Measurements from ENCODE around the gene CXCR5.

The CXCR5 gene

GRCh38 chr11:118882491-118882890, 1.2 kb upstream of the CXCR5 start:
- POLR2A ChIA-PET, result interaction anchor here (1.9 kb wide), 1 partner anchor 12 kb away, joined by 8 read pairs; no protein-coding TSS in a partner anchor

GRCh38 chr11:118883004-118883367, 706 bp upstream of the CXCR5 start:
- no peak for DNase-seq (ENCODE audit: extremely low spot score)
- ChIA-PET POLR2A (interaction anchor here (1.1 to 1.9 kb wide), 3 partner anchors 12 to 90 kb away, joined by 3 to 8 read pairs (median 4); no protein-coding TSS in a partner anchor), CTCF (interaction anchor here (1.2 kb wide), 1 partner anchor 193 kb away, joined by 3 read pairs; no protein-coding TSS in a partner anchor)
- TF ChIP-seq TARDBP (IDR thresholded peaks at IDR 0.05), result no peak
- no peak for TF ChIP-seq HDGF (IDR thresholded peaks at IDR 0.05; ENCODE audit: borderline replicate concordance)
- TF ChIP-seq PKNOX1 (IDR thresholded peaks at IDR 0.05), result no peak
- TF ChIP-seq ARNT (IDR thresholded peaks at IDR 0.05), result no peak
- TF ChIP-seq BHLHE40 (IDR thresholded peaks at IDR 0.05; ENCODE audit: borderline replicate concordance), result no peak
- no peak for TF ChIP-seq FOXM1 (IDR thresholded peaks at IDR 0.05; ENCODE audit: borderline replicate concordance)
- no peak for TF ChIP-seq SUZ12 (IDR thresholded peaks at IDR 0.05)
- no peak for TF ChIP-seq LEF1 (IDR thresholded peaks at IDR 0.05; ENCODE audit: borderline replicate concordance)
- no peak for TF ChIP-seq SP1 (IDR thresholded peaks at IDR 0.05)
- TF ChIP-seq ELF4 (IDR thresholded peaks at IDR 0.05), result no peak
- no peak for TF ChIP-seq FOXK2 (IDR thresholded peaks at IDR 0.05)

More at GRCh38 chr11:118882491-118882890, 1.2 kb upstream of the CXCR5 start:
- TF ChIP-seq ARNT (IDR thresholded peaks at IDR 0.05), result no peak
- no peak for TF ChIP-seq ELF4 (IDR thresholded peaks at IDR 0.05)
- no peak for TF ChIP-seq PKNOX1 (IDR thresholded peaks at IDR 0.05)
- no peak for TF ChIP-seq SP1 (IDR thresholded peaks at IDR 0.05)
- no peak for TF ChIP-seq FOXM1 (IDR thresholded peaks at IDR 0.05; ENCODE audit: borderline replicate concordance)
- TF ChIP-seq FOXA1 (IDR thresholded peaks at IDR 0.05), result no peak
- no peak for TF ChIP-seq BHLHE40 (IDR thresholded peaks at IDR 0.05; ENCODE audit: borderline replicate concordance)
- DNase-seq (ENCODE audit: extremely low spot score), result no peak
- CTCF ChIA-PET, result no interaction called here

GRCh38 chr11:118884875-118885274, 1.2 kb downstream of the CXCR5 start:
- no peak for DNase-seq (ENCODE audit: extremely low spot score)
- TF ChIP-seq LEF1 (IDR thresholded peaks at IDR 0.05; ENCODE audit: borderline replicate concordance), result no peak
- no peak for TF ChIP-seq HDGF (IDR thresholded peaks at IDR 0.05; ENCODE audit: borderline replicate concordance)
- no peak for TF ChIP-seq FOXM1 (IDR thresholded peaks at IDR 0.05; ENCODE audit: borderline replicate concordance)
- TF ChIP-seq L3MBTL2 (conservative IDR thresholded peaks at IDR 0.05), result no peak
- TF ChIP-seq ZNF384 (IDR thresholded peaks at IDR 0.05), result no peak
- no peak for TF ChIP-seq SUZ12 (IDR thresholded peaks at IDR 0.05)
- no peak for TF ChIP-seq NFRKB (IDR thresholded peaks at IDR 0.05)
- no peak for TF ChIP-seq BHLHE40 (IDR thresholded peaks at IDR 0.05; ENCODE audit: borderline replicate concordance)
- TF ChIP-seq ELF4 (IDR thresholded peaks at IDR 0.05), result no peak
- TF ChIP-seq TARDBP (IDR thresholded peaks at IDR 0.05), result no peak
- no peak for TF ChIP-seq FOXA1 (IDR thresholded peaks at IDR 0.05)
- no peak for TF ChIP-seq CTBP1 (IDR thresholded peaks at IDR 0.05; ENCODE audit: borderline replicate concordance)
- TF ChIP-seq PKNOX1 (IDR thresholded peaks at IDR 0.05), result no peak
- no peak for TF ChIP-seq FOXK2 (IDR thresholded peaks at IDR 0.05)
- TF ChIP-seq ARNT (IDR thresholded peaks at IDR 0.05), result no peak
- no peak for TF ChIP-seq SP1 (IDR thresholded peaks at IDR 0.05)
- ChIA-PET POLR2A (no interaction called here), CTCF (no interaction called here)

- no peak for DNase-seq (ENCODE audit: extremely low spot score)
- ChIA-PET CTCF (no interaction called here), POLR2A (interaction anchor here (1.6 kb wide), 1 partner anchor 94 kb away, joined by 7 read pairs; the partner anchor contains the start of gene DDX6)
- TF ChIP-seq CTBP1 (IDR thresholded peaks at IDR 0.05; ENCODE audit: borderline replicate concordance) (no peak), SUZ12 (IDR thresholded peaks at IDR 0.05) (no peak), TARDBP (IDR thresholded peaks at IDR 0.05) (no peak), ELF4 (IDR thresholded peaks at IDR 0.05) (no peak), ZNF384 (IDR thresholded peaks at IDR 0.05) (no peak)
Measured at GRCh38 chr11:118885319-118885718, 1.6 kb downstream of the CXCR5 start.

- DNase-seq (ENCODE audit: extremely low spot score), result no peak
- ChIA-PET CTCF (interaction anchor here (0.5 to 0.6 kb wide), 2 partner anchors 17 to 45 kb away, joined by 3 read pairs; no protein-coding TSS in a partner anchor), POLR2A (interaction anchor here (1.6 kb wide), 1 partner anchor 95 kb away, joined by 7 read pairs; the partner anchor contains the start of gene DDX6)
- TF ChIP-seq NFRKB (IDR thresholded peaks at IDR 0.05), result no peak
- TF ChIP-seq SP1 (IDR thresholded peaks at IDR 0.05), result no peak
- TF ChIP-seq FOXA1 (IDR thresholded peaks at IDR 0.05), result no peak
Measured at GRCh38 chr11:118885831-118886565, 2.3 kb downstream of the CXCR5 start.

GRCh38 chr11:118886681-118887111, 3.0 kb downstream of the CXCR5 start:
- no peak for DNase-seq (ENCODE audit: extremely low spot score)
- POLR2A ChIA-PET, result interaction anchor here (1.6 kb wide), 1 partner anchor 96 kb away, joined by 7 read pairs; the partner anchor contains the start of gene DDX6
- no peak for TF ChIP-seq FOXM1 (IDR thresholded peaks at IDR 0.05; ENCODE audit: borderline replicate concordance)
- TF ChIP-seq FOXK2 (IDR thresholded peaks at IDR 0.05), result no peak
- TF ChIP-seq PKNOX1 (IDR thresholded peaks at IDR 0.05), result no peak
- TF ChIP-seq ZNF384 (IDR thresholded peaks at IDR 0.05), result no peak
- TF ChIP-seq LEF1 (IDR thresholded peaks at IDR 0.05; ENCODE audit: borderline replicate concordance), result no peak
- no peak for TF ChIP-seq BHLHE40 (IDR thresholded peaks at IDR 0.05; ENCODE audit: borderline replicate concordance)
- TF ChIP-seq HDGF (IDR thresholded peaks at IDR 0.05; ENCODE audit: borderline replicate concordance), result no peak
- TF ChIP-seq L3MBTL2 (conservative IDR thresholded peaks at IDR 0.05), result no peak
- no peak for TF ChIP-seq SP1 (IDR thresholded peaks at IDR 0.05)
- no peak for TF ChIP-seq ELF4 (IDR thresholded peaks at IDR 0.05)
- no peak for TF ChIP-seq TARDBP (IDR thresholded peaks at IDR 0.05)
- no peak for TF ChIP-seq FOXA1 (IDR thresholded peaks at IDR 0.05)
- no peak for TF ChIP-seq SUZ12 (IDR thresholded peaks at IDR 0.05)
- no peak for TF ChIP-seq CTBP1 (IDR thresholded peaks at IDR 0.05; ENCODE audit: borderline replicate concordance)
- TF ChIP-seq NFRKB (IDR thresholded peaks at IDR 0.05), result no peak
- TF ChIP-seq ARNT (IDR thresholded peaks at IDR 0.05), result no peak
- CTCF ChIA-PET, result interaction anchor here (0.6 kb wide), 1 partner anchor 18 kb away, joined by 3 read pairs; no protein-coding TSS in a partner anchor

Measured in HEK293T (cell line).